ENCODE data around the gene UQCC2. TPM values are rescaled to one million over a fixed set of nuclear protein-coding genes. Genes with fewer than 3 reads are reported as not detected.
A peak's percentile ranks its signal among the peaks of the same experiment; 100 is the strongest.

The UQCC2 gene
- total RNA-seq, 1 donor from 2014 or later: 54.9 TPM

DNA sequence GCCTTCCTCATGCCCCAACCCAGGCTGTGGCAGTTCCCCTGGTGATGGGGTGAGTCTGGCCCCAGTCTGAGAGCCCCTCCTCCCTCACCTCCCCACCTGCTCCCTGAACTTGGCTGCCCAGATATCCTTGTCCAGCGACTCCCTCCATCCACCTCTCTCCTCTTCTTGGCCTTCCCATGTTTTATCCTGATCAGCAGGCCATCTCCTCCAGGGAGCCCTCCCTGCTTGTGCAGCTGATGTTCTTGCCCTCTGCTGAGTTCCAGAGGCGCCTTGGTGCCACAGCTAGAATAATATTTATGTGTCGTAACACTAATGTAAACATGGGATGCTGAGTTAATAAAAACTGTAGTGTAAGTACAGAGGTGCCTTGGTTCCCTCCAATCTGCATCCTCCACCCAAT lies 45.6 kb upstream of the UQCC2 start:
- peaks cover 3% of the 10 kb centered on the region for H3K4me1 Mint-ChIP-seq (ENCODE audit: unreplicated experiment)
- no peak overlapping the region for H3K4me3 Mint-ChIP-seq (ENCODE audit: unreplicated experiment)
- peaks cover 4% of the 10 kb centered on the region for H3K36me3 Mint-ChIP-seq (ENCODE audit: low read depth, unreplicated experiment)
- peaks cover 4% of the 10 kb centered on the region for H3K27me3 Mint-ChIP-seq (ENCODE audit: unreplicated experiment)
- TF ChIP-seq, protein P1, sequence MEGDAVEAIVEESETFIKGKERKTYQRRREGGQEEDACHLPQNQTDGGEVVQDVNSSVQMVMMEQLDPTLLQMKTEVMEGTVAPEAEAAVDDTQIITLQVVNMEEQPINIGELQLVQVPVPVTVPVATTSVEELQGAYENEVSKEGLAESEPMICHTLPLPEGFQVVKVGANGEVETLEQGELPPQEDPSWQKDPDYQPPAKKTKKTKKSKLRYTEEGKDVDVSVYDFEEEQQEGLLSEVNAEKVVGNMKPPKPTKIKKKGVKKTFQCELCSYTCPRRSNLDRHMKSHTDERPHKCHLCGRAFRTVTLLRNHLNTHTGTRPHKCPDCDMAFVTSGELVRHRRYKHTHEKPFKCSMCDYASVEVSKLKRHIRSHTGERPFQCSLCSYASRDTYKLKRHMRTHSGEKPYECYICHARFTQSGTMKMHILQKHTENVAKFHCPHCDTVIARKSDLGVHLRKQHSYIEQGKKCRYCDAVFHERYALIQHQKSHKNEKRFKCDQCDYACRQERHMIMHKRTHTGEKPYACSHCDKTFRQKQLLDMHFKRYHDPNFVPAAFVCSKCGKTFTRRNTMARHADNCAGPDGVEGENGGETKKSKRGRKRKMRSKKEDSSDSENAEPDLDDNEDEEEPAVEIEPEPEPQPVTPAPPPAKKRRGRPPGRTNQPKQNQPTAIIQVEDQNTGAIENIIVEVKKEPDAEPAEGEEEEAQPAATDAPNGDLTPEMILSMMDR (IDR thresholded peaks at IDR 0.05; ENCODE audit: unreplicated experiment): no peak
- no peaks in the 10 kb centered on the region for H3K9me3 Mint-ChIP-seq (ENCODE audit: unreplicated experiment)
- DNase-seq (ENCODE audit: low spot score): no peak
- no peak overlapping the region for H3K27ac Mint-ChIP-seq (ENCODE audit: unreplicated experiment)

DNA sequence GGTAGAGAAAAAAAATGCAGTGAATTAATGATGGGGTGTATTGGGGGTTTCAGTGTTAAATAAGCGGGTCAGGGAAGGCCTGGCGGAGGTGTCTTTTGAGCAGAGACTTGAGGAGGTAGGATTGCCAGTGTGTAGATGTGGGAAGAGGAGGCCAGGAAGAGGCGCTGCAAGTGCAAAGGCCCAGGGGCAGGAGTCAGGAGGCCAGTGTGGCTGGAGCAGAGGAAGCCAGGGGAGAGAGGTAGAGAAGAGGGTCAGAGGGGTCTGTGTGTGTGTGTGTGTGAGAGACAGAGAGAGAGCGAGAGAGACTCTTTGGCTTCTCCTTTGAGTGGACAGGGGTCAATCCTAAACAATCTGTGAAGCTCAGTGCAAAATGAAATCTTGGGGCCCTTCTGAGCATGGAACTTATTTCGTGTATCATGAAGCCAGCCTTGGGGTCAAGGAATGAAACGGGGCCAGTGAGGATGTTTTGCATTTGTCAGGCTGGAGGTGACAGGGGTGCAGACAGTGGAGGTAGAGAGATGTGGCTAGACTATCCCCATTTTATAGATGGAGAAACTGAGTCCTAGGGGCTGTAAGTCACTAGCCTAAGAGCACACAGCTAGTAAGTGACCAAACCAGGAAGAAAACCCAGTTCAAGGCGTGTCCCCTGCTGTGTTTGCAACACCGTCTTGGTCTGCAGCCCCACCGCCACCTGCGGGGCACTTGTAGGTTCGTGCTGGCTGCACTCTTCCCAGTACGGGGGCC lies 44.9 kb upstream of the UQCC2 start:
- DNase-seq (ENCODE audit: low spot score): no peak
- H3K4me3 Mint-ChIP-seq (ENCODE audit: unreplicated experiment): peak overlapping the region; percentile 13
- TF ChIP-seq, protein P1 (IDR thresholded peaks at IDR 0.05; ENCODE audit: unreplicated experiment): no peak
- H3K27me3 Mint-ChIP-seq (ENCODE audit: unreplicated experiment): peaks cover 4% of the 10 kb centered on the region
- peaks cover 4% of the 10 kb centered on the region for H3K36me3 Mint-ChIP-seq (ENCODE audit: low read depth, unreplicated experiment)
- H3K9me3 Mint-ChIP-seq (ENCODE audit: unreplicated experiment): no peaks in the 10 kb centered on the region
- peak overlapping the region; percentile 4 for H3K27ac Mint-ChIP-seq (ENCODE audit: unreplicated experiment)
- peaks cover 3% of the 10 kb centered on the region for H3K4me1 Mint-ChIP-seq (ENCODE audit: unreplicated experiment)

DNA sequence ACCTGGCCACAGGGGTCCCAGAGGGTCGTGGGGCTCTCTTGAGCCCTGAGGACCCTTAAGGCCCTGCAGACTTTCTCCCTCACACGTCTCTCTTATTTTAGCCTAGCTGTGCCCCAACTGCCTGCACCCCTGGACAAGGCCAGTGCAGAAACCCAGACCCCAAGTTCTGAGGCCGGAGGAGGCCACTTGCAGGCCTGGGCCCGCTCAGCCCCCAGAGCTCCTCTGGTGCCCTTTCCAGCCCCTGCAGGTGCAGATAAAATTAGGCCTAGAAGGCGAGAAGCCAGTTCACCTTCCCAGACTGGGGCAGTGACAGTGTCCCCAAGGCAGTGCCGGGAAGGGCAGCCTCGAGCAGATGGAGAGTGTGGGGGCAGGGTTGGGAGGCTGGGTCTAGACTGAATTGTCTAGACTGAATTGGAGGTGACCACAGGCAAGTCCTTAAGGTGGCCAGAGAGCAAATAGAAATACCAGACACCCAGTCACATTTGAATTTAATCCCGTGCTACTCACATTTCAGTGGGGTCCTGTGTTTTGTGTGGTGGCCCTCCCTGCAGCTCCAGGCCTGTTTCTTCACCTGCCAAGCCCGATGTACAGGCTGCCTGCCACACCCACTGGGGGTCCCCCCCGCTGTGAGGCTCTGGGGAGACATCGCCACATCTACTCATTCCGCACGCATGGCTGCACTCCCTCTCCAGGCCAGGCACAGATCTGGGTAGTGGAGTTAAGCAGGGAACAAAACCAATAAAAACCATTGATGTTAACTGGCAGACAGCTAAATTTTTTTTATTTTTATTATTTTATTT lies 43.8 kb upstream of the UQCC2 start:
- Mint-ChIP-seq H3K27me3 (ENCODE audit: unreplicated experiment) (peaks cover 6% of the 10 kb centered on the region), H3K27ac (ENCODE audit: unreplicated experiment) (no peak overlapping the region), H3K4me1 (ENCODE audit: unreplicated experiment) (no peaks in the 10 kb centered on the region), H3K4me3 (ENCODE audit: unreplicated experiment) (no peak overlapping the region), H3K36me3 (ENCODE audit: low read depth, unreplicated experiment) (peaks cover 4% of the 10 kb centered on the region), H3K9me3 (ENCODE audit: unreplicated experiment) (no peaks in the 10 kb centered on the region)
- no peak for DNase-seq (ENCODE audit: low spot score)
- TF ChIP-seq, protein P1 (IDR thresholded peaks at IDR 0.05; ENCODE audit: unreplicated experiment): no peak

DNA sequence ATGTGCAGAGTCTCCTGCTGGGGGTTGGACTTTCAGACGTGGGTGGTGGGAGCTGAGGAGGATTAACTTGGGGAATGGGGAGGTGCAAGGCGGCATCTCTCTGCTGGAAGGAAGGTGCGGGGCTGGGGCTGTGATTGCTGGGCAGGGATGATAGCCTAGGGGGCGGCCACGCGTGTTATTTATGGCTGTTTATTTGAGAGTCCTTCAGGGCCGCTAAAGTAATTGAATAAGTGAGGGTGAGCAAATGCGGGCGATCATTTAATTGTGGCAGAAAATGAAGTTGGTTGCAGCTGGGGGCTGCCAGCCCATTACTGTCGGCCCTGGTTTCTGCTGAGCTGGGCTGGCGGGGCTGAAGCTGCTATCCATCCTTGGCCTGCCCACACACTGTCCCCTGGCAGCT lies 42.7 kb upstream of the UQCC2 start:
- TF ChIP-seq, protein P1 (IDR thresholded peaks at IDR 0.05; ENCODE audit: unreplicated experiment): no peak
- Mint-ChIP-seq H3K36me3 (ENCODE audit: low read depth, unreplicated experiment) (peaks cover 4% of the 10 kb centered on the region), H3K4me1 (ENCODE audit: unreplicated experiment) (no peaks in the 10 kb centered on the region), H3K27me3 (ENCODE audit: unreplicated experiment) (peaks cover 12% of the 10 kb centered on the region), H3K4me3 (ENCODE audit: unreplicated experiment) (no peak overlapping the region), H3K27ac (ENCODE audit: unreplicated experiment) (no peak overlapping the region), H3K9me3 (ENCODE audit: unreplicated experiment) (no peaks in the 10 kb centered on the region)
- DNase-seq (ENCODE audit: low spot score): no peak

DNA sequence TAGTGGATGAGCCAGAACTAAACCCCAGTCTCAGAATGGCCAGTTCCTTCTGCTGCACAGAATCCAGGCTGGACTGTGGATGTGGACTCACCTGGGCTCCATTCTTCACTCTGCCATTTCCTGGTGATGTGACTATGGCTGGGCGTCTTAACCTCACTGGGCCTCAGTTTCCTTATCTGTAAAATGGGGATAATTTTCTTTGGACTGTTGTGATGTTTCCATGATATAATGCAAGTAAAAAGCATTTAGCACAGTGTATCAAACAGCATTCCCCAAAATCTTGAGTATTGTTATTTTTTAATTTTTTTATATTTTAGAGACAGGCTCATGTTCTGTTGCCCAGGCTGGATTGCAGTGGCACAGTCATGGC lies 41.1 kb upstream of the UQCC2 start:
- no peaks in the 10 kb centered on the region for H3K4me1 Mint-ChIP-seq (ENCODE audit: unreplicated experiment)
- H3K4me3 Mint-ChIP-seq (ENCODE audit: unreplicated experiment): no peak overlapping the region

More for the DNA sequence above, 41.1 kb upstream of the UQCC2 start:
- TF ChIP-seq, protein P1 (IDR thresholded peaks at IDR 0.05; ENCODE audit: unreplicated experiment): no peak
- no peak for DNase-seq (ENCODE audit: low spot score)
- peaks cover 9% of the 10 kb centered on the region for H3K27me3 Mint-ChIP-seq (ENCODE audit: unreplicated experiment)
- H3K27ac Mint-ChIP-seq (ENCODE audit: unreplicated experiment): no peak overlapping the region
- H3K9me3 Mint-ChIP-seq (ENCODE audit: unreplicated experiment): no peaks in the 10 kb centered on the region
- H3K36me3 Mint-ChIP-seq (ENCODE audit: low read depth, unreplicated experiment): peaks cover 4% of the 10 kb centered on the region

All from endothelial cell (in vitro differentiated cells).